MM.1S (cell line): Measurements from ENCODE around the gene FECH.

Source experiments
- EZH2 ChIP-seq: fragments of 300-600 bp; sonication (generic); optimal IDR thresholded peaks from 2 replicates; pipeline ENCODE3; 2017; ENCODE audit warnings: low read depth, mild to moderate bottlenecking, antibody characterized with exemption, low read length, mixed read lengths
- EZH2phosphoT487 ChIP-seq: fragments of 300-600 bp; sonication (generic); IDR thresholded peaks from 2 replicates; pipeline ENCODE4 v1.6.1; 2018; ENCODE audit warnings: antibody characterized with exemption, low read length
- TF ChIP-seq, protein P1 (sequence below): fragments of 300-600 bp; sonication (generic); IDR thresholded peaks from 2 replicates; pipeline ENCODE4 v1.5.1; 2016; ENCODE audit warnings: antibody characterized with exemption, low read length, mixed read lengths

DNA sequence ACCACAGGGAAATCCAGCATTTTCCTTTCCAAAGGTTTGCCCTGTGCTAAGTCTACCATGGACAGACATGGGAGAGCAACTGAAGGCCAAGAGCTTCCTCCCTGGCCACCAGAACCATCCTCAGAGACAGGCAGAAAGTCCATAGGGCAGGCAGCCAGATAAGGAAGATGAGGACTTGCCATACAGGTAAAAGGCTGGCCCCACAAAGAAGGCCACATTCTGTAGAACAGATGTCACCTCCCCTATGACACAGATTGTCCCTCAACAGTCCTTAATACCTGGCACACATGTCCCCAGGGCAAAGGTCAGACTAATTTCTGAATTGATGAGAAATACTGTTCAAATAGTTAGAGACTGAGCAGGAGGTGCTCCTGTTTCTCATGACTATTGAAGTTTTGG is 52.0 kb downstream of the FECH start:
- TF ChIP-seq, protein P1, sequence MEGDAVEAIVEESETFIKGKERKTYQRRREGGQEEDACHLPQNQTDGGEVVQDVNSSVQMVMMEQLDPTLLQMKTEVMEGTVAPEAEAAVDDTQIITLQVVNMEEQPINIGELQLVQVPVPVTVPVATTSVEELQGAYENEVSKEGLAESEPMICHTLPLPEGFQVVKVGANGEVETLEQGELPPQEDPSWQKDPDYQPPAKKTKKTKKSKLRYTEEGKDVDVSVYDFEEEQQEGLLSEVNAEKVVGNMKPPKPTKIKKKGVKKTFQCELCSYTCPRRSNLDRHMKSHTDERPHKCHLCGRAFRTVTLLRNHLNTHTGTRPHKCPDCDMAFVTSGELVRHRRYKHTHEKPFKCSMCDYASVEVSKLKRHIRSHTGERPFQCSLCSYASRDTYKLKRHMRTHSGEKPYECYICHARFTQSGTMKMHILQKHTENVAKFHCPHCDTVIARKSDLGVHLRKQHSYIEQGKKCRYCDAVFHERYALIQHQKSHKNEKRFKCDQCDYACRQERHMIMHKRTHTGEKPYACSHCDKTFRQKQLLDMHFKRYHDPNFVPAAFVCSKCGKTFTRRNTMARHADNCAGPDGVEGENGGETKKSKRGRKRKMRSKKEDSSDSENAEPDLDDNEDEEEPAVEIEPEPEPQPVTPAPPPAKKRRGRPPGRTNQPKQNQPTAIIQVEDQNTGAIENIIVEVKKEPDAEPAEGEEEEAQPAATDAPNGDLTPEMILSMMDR = no peak
- TF ChIP-seq EZH2phosphoT487 (no peak), EZH2 (no peak)
